ENCODE results near the gene FIZ1. TPM values are rescaled to one million over a fixed set of nuclear protein-coding genes. Genes with fewer than 3 reads are reported as not detected.

FIZ1 gene
- total RNA-seq, 2 donors from 2014 or later: 12.2 to 14.5 TPM

DNA sequence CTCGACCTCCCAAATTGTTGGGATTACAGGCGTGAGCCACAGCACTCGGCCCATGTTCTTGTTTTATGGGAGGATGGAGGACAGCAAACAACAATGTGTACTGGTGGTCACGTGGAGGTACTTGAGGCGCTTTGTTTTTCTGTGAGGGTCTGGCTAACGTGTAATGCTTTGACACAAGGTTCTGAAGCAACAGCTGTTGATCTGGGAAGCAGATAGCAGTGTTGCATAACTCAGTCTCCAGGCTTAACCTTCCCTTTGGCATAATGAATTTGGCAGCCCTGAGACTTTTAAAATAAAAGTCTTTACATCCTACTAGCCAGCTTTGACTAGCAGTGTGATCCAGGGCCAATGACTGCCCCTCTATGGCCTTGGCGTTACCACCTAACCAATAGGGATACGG lies 34.5 kb upstream of the FIZ1 start:
- no peak overlapping the region for H3K27ac ChIP-seq
- no peaks in the 10 kb centered on the region for H3K9me3 ChIP-seq
- no peak for DNase-seq
- H3K27me3 ChIP-seq: no peaks in the 10 kb centered on the region
- intact Hi-C loops (cut with DNase I): loop anchor here (5.0 kb wide), 1 partner anchor 173 kb away; no protein-coding TSS in a partner anchor
- peaks cover 12% of the 10 kb centered on the region for H3K4me1 ChIP-seq
- TF ChIP-seq, protein P1, sequence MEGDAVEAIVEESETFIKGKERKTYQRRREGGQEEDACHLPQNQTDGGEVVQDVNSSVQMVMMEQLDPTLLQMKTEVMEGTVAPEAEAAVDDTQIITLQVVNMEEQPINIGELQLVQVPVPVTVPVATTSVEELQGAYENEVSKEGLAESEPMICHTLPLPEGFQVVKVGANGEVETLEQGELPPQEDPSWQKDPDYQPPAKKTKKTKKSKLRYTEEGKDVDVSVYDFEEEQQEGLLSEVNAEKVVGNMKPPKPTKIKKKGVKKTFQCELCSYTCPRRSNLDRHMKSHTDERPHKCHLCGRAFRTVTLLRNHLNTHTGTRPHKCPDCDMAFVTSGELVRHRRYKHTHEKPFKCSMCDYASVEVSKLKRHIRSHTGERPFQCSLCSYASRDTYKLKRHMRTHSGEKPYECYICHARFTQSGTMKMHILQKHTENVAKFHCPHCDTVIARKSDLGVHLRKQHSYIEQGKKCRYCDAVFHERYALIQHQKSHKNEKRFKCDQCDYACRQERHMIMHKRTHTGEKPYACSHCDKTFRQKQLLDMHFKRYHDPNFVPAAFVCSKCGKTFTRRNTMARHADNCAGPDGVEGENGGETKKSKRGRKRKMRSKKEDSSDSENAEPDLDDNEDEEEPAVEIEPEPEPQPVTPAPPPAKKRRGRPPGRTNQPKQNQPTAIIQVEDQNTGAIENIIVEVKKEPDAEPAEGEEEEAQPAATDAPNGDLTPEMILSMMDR (IDR thresholded peaks at IDR 0.05): no peak
- H3K9ac ChIP-seq (ENCODE audit: low read depth in 2 of 2, low read length in 2 of 2): no peak overlapping the region
- H3K36me3 ChIP-seq: no peaks in the 10 kb centered on the region
- no peak overlapping the region for H3K4me3 ChIP-seq

DNA sequence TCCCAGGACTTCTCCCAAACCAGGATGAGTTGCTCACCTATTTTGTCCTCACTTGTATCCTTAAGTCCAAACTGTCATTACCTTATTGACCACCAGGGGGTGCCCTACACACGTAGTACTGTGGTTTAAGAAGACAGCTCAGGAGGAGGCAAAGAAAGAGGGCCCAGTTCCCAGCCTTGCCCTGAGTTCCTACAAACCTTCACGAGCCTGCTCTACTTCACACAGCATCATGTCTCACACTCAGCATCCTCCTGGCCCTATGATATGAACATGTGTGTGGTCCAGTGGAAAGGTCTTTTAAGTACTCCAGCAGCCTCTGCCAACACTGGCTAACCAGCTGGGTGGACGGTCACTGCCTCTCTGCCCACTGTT lies 33.1 kb upstream of the FIZ1 start:
- intact Hi-C loops (cut with DNase I): loop anchor here (5.0 kb wide), 1 partner anchor 175 kb away; no protein-coding TSS in a partner anchor
- H3K4me3 ChIP-seq: no peak overlapping the region
- TF ChIP-seq, protein P1 (IDR thresholded peaks at IDR 0.05): peak; percentile 72
- H3K9me3 ChIP-seq: no peaks in the 10 kb centered on the region
- H3K9ac ChIP-seq (ENCODE audit: low read depth in 2 of 2, low read length in 2 of 2): no peak overlapping the region
- H3K27me3 ChIP-seq: no peaks in the 10 kb centered on the region
- DNase-seq: peak; percentile 97
- no peaks in the 10 kb centered on the region for H3K36me3 ChIP-seq
- H3K4me1 ChIP-seq: peaks cover 12% of the 10 kb centered on the region
- H3K27ac ChIP-seq: no peak overlapping the region

DNA sequence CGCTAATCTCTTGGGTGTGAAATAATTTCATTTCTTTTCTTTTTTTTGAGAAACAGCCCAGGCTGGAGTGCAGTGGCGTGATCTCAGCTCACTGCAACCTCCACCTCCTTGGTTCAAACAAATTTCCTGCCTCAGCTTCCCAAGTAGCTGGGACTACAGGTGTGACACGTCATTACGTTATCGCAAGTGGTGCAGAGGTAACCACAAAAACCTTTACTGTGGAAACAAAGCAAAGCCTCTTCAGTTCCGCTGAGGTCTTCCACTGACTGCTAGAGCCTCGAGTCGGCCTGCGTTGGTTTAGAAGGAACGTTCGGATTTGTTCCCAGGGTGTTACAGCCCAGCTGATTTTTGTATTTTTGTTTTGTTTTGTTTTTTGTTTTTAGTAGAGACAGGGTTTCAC lies 27.0 kb upstream of the FIZ1 start:
- H3K9ac ChIP-seq (ENCODE audit: low read depth in 2 of 2, low read length in 2 of 2): no peak overlapping the region
- H3K4me1 ChIP-seq: peaks cover 4% of the 10 kb centered on the region
- TF ChIP-seq, protein P1 (IDR thresholded peaks at IDR 0.05): no peak
- no peak for DNase-seq
- H3K36me3 ChIP-seq: no peaks in the 10 kb centered on the region
- H3K9me3 ChIP-seq: no peaks in the 10 kb centered on the region
- intact Hi-C loops (cut with DNase I): no loop called here
- H3K27ac ChIP-seq: no peak overlapping the region
- H3K4me3 ChIP-seq: no peak overlapping the region
- no peaks in the 10 kb centered on the region for H3K27me3 ChIP-seq

DNA sequence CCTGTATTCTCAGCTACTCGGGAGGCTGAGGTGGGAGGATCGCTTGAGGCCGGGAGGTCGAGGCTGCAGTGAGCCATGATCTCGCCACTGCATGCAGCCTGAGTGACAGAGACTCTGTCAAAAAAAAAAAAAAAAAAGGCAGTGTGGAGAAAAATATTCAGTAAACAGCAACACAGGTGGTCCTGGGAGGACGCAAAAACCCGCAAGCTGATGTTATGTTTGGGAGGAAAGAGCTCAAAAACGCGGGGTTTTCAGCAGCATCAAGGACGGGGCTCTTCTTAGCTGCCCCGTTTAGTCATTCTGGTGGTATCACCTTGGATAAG lies 25.6 kb upstream of the FIZ1 start:
- peak overlapping the region in 1 of 2 donors; percentile 47 for H3K9ac ChIP-seq (ENCODE audit: low read depth in 2 of 2, low read length in 2 of 2)

DNA sequence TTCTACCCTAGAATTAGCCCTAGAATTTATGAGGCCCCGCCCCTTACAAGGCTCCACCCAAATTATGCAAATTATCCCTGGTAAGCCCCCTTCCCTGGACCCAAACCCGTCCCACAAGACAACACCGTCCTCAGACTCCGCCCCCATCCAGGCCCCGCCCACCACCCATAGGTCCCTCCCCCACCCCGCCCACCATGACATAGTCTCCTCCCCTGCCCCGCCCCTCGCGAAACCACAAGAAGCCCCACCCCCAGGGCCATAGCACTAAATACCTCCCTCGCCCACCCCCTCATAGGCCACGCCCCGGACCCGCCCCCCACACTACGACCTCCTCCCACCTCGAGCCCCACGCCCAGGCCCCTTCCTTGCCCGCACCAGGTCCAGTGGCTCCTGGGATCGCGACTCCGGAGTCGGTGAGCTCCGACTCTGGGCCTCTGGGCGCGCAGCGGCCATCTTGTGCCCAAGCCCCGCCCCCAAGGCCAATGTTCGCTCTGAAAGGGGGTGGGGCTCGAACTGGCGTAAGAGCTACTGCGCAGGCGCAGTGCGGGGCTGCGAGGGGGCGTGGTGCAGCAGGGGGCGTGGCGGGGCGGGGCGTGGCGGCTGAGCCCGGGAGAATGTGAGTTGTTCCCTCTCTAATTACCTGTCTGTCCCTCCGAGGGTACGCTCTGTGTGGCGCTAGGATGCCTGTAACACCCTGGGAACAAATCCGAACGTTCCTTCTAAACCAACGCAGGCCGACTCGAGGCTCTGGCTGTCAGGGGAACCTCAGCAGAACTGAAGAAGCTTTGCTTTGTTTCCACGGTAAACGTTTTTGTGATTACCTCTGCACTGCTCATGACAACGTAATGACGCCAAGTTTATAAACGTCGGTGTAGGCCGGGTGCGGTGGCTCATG lies 25.0 kb upstream of the FIZ1 start, which contains the start of gene ZNF784:
ZNF784 (minus strand) TSS at position 458 of the 895 bp plus-strand sequence; CDS start at position 453, 5 bp downstream.
- H3K4me1 ChIP-seq: peaks cover 4% of the 10 kb centered on the region
- no peaks in the 10 kb centered on the region for H3K27me3 ChIP-seq
- intact Hi-C loops (cut with DNase I): no loop called here
- H3K4me3 ChIP-seq: peak within 1 kb of the TSS; percentile 39
- TF ChIP-seq, protein P1 (IDR thresholded peaks at IDR 0.05): no peak
- peak; percentile 92 for DNase-seq
- H3K9me3 ChIP-seq: no peaks in the 10 kb centered on the region
- H3K36me3 ChIP-seq: no peaks in the 10 kb centered on the region
- peak within 1 kb of the TSS; percentile 16 to 47 for H3K9ac ChIP-seq (ENCODE audit: low read depth in 2 of 2, low read length in 2 of 2)
- H3K27ac ChIP-seq: peak within 1 kb of the TSS; percentile 83

More for the DNA sequence above, 25.6 kb upstream of the FIZ1 start:
- no peak for DNase-seq
- Histone ChIP-seq H3K9me3 (no peaks in the 10 kb centered on the region), H3K27me3 (no peaks in the 10 kb centered on the region), H3K36me3 (no peaks in the 10 kb centered on the region), H3K4me3 (peak overlapping the region; percentile 39), H3K27ac (peak overlapping the region; percentile 83), H3K4me1 (peaks cover 4% of the 10 kb centered on the region)
- TF ChIP-seq, protein P1 (IDR thresholded peaks at IDR 0.05): no peak
- intact Hi-C loops (cut with DNase I): no loop called here

Measured in colonic mucosa (tissue), 4 donors.